GM12892 (cell line): ENCODE data around the gene NBEA.

Experiments
- POLR2A ChIP-seq: IDR thresholded peaks from 2 replicates; pipeline ENCODE4 v1.6.1; 2011; ENCODE audit warnings: low read depth, low read length, control low read depth
- POLR2AphosphoS5 ChIP-seq: IDR thresholded peaks from 2 replicates; pipeline ENCODE4 v1.6.1; 2011; ENCODE audit warnings: low read depth, low read length, control low read depth
- TAF1 ChIP-seq: IDR thresholded peaks from 2 replicates; pipeline ENCODE4 v1.6.1; 2011; ENCODE audit warnings: low read depth, mild to moderate bottlenecking, control low read depth, low read length, borderline replicate concordance

GRCh38 chr13:35664747-35665146 lies 722.7 kb downstream of the NBEA start:
- no peak for TF ChIP-seq TAF1
- no peak for TF ChIP-seq POLR2A
- TF ChIP-seq POLR2AphosphoS5: no peak
